NB4 (cell line): ENCODE measurements around the gene FOXRED1.

Experiments
- DNase-seq: peaks from one replicate; pipeline ENCODE4 v3.0.0; 2010; ENCODE audit warnings: low read depth
- H3K4me3 ChIP-seq: one replicate; pipeline ENCODE4 v1.5.1; 2011; ENCODE audit warnings: mild to moderate bottlenecking, low read depth, low read length, moderate library complexity
- CTCF ChIP-seq: IDR thresholded peaks from one replicate; pipeline ENCODE4 v1.5.1; 2012; ENCODE audit warnings: low read depth, low read length
- MAX ChIP-seq: IDR thresholded peaks from 2 replicates; pipeline ENCODE4 v1.6.1; 2011; ENCODE audit warnings: low read depth, low read length
- MYC ChIP-seq: IDR thresholded peaks from 2 replicates; pipeline ENCODE4 v1.6.1; 2011; ENCODE audit warnings: low read depth, low read length
- POLR2A ChIP-seq: IDR thresholded peaks from 2 replicates; pipeline ENCODE4 v1.6.1; 2011; ENCODE audit warnings: mild to moderate bottlenecking; ENCODE audit not compliant: insufficient read length; ENCODE audit errors: extremely low read depth

Gene FOXRED1

GRCh38 chr11:126311401-126312291 is 42.7 kb downstream of the FOXRED1 start:
- peak overlapping the region; percentile 16 for H3K4me3 ChIP-seq
- TF ChIP-seq MYC: peak; percentile 97
- TF ChIP-seq MAX: peak; percentile 99
- no peak for TF ChIP-seq CTCF
- no peak for TF ChIP-seq POLR2A
- DNase-seq: peak; percentile 97

GRCh38 chr11:126312961-126313360 is 44.0 kb downstream of the FOXRED1 start:
- DNase-seq: no peak
- H3K4me3 ChIP-seq: no peak overlapping the region
- TF ChIP-seq MAX (no peak), MYC (no peak), CTCF (no peak), POLR2A (no peak)

DNA sequence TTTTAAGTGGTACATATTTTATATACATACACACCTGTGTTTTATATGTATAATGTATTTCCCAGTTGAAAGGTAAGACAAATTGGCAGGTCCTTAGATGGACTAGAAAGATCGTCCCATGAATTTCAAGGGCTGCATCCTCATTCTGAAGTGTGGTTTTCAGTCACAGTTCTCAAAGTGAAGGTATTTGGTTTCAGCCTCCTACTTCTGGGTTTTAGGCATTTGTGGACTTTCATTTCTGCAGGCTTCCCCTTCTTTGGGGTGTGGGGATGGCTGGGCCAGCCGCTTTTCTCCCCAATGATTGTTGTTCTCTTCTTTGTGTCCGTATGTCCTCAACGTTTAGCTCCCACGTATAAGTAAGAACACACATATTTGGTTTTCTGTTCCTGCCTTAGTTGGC is 44.9 kb downstream of the FOXRED1 start:
- H3K4me3 ChIP-seq: no peak overlapping the region
- DNase-seq: no peak
- TF ChIP-seq MYC (no peak), CTCF (no peak), POLR2A (no peak), MAX (no peak)

GRCh38 chr11:126317432-126317755 is 48.4 kb downstream of the FOXRED1 start:
- no peak for DNase-seq
- TF ChIP-seq MYC: no peak
- TF ChIP-seq MAX: peak; percentile 17; the same call in 1 of the 2 replicates
- no peak overlapping the region for H3K4me3 ChIP-seq

- peak; percentile 85 for DNase-seq
- H3K4me3 ChIP-seq: peak overlapping the region; percentile 46
- no peak for TF ChIP-seq CTCF
- no peak for TF ChIP-seq MYC
- TF ChIP-seq POLR2A: no peak
- TF ChIP-seq MAX: no peak
These were observed 49.0 kb downstream of the FOXRED1 start for GRCh38 chr11:126317756-126318573.
